Putamen (tissue), 1 donor: ENCODE data around the gene SHQ1.
A peak's percentile ranks its signal among the peaks of the same experiment; 100 is the strongest.
"Not testable (repeated sequence)": the region's sequence is repeated elsewhere in the genome, so short reads cannot be mapped to it uniquely, and the experiment has no call there.

ENCODE experiments used
- DNase-seq: peaks from one replicate; pipeline ENCODE4 v3.0.0-alpha.2; 2016; ENCODE audit warnings: low spot score

Gene SHQ1

GRCh38 chr3:72800869-72801268, 47.4 kb downstream of the SHQ1 start:
- no peak for DNase-seq

GRCh38 chr3:72798552-72799195, 49.6 kb downstream of the SHQ1 start:
- DNase-seq, result no peak

- DNase-seq, result no peak
These were observed 50.3 kb downstream of the SHQ1 start for GRCh38 chr3:72797773-72798543.

GRCh38 chr3:72794079-72794478, 54.2 kb downstream of the SHQ1 start:
- DNase-seq, result no peak

GRCh38 chr3:72791161-72791560, 57.1 kb downstream of the SHQ1 start:
- no peak for DNase-seq

- DNase-seq, result no peak
These were observed 58.5 kb downstream of the SHQ1 start for GRCh38 chr3:72789786-72790185.

- not testable (repeated sequence) for DNase-seq
These were observed 60.0 kb downstream of the SHQ1 start for GRCh38 chr3:72788232-72788631.

- no peak for DNase-seq
These were observed 61.6 kb downstream of the SHQ1 start for GRCh38 chr3:72786668-72787067.

GRCh38 chr3:72784226-72784625, 64.0 kb downstream of the SHQ1 start:
- DNase-seq, result no peak

- DNase-seq, result no peak
These were observed 65.7 kb downstream of the SHQ1 start for GRCh38 chr3:72782521-72782920.

GRCh38 chr3:72769758-72770540, 78.3 kb downstream of the SHQ1 start:
- DNase-seq, result no peak

GRCh38 chr3:72768936-72769335, 79.3 kb downstream of the SHQ1 start:
- DNase-seq, result no peak

- peak; percentile 26 for DNase-seq
These were observed 79.8 kb downstream of the SHQ1 start for GRCh38 chr3:72768481-72768880.

- DNase-seq, result no peak
These were observed 80.2 kb downstream of the SHQ1 start for GRCh38 chr3:72768006-72768441.

- DNase-seq, result no peak
These were observed 81.4 kb downstream of the SHQ1 start for GRCh38 chr3:72766866-72767265.

- no peak for DNase-seq
These were observed 84.3 kb downstream of the SHQ1 start for GRCh38 chr3:72763751-72764440.

- DNase-seq, result no peak
These were observed 86.8 kb downstream of the SHQ1 start for GRCh38 chr3:72761410-72761809.

GRCh38 chr3:72760225-72760624, 88.0 kb downstream of the SHQ1 start:
- DNase-seq, result no peak

GRCh38 chr3:72756900-72757299, 91.3 kb downstream of the SHQ1 start:
- no peak for DNase-seq

GRCh38 chr3:72754582-72754981, 93.7 kb downstream of the SHQ1 start:
- no peak for DNase-seq

GRCh38 chr3:72753495-72753894, 94.8 kb downstream of the SHQ1 start:
- DNase-seq, result no peak

GRCh38 chr3:72750405-72750965, 97.8 kb downstream of the SHQ1 start:
- no peak for DNase-seq
